SK-N-MC (cell line): ENCODE measurements around the gene IPP.
"Not testable (repeated sequence)": the region's sequence is repeated elsewhere in the genome, so short reads cannot be mapped to it uniquely, and the experiment has no call there.

Source experiments
- DNase-seq: peaks from one replicate; pipeline ENCODE4 v3.0.0-alpha.2; 2011; ENCODE audit warnings: low read depth, low spot score
- H3K27ac ChIP-seq: fragments of 200-600 bp; sonication (generic); 2 replicates; pipeline ENCODE4 v1.5.1; 2016; ENCODE audit warnings: mixed run types
- H3K36me3 ChIP-seq: fragments of 200-600 bp; sonication (generic); 2 replicates; pipeline ENCODE4 v1.6.1; 2017; ENCODE audit warnings: antibody characterized with exemption, low read length, mixed read lengths; ENCODE audit not compliant: insufficient read depth
- H3K4me3 ChIP-seq: fragments of 200-600 bp; sonication (generic); 2 replicates; pipeline ENCODE4 v1.5.1; 2016
- H3K9ac ChIP-seq: fragments of 200-600 bp; sonication (generic); 2 replicates; pipeline ENCODE4 v1.8.0; 2017; ENCODE audit warnings: mixed run types, mixed read lengths; ENCODE audit not compliant: insufficient read length
- H3K9me3 ChIP-seq: fragments of 200-600 bp; sonication (generic); 2 replicates; pipeline ENCODE4 v1.6.1; 2017; ENCODE audit warnings: low read depth, mild to moderate bottlenecking, antibody characterized with exemption, low read length, moderate library complexity, mixed read lengths
- EZH2 ChIP-seq: fragments of 200-600 bp; sonication (generic); IDR thresholded peaks from one replicate; pipeline ENCODE4 v1.6.1; 2017; ENCODE audit warnings: antibody characterized with exemption
- FOXP2 ChIP-seq: optimal IDR thresholded peaks from 2 replicates; pipeline ENCODE3; 2011; ENCODE audit warnings: mild to moderate bottlenecking, moderate library complexity; ENCODE audit not compliant: insufficient read depth; ENCODE audit errors: extremely low read length, control extremely low read depth
- POLR2AphosphoS5 ChIP-seq: IDR thresholded peaks from 2 replicates; pipeline ENCODE4 v1.6.1; 2012; ENCODE audit warnings: mild to moderate bottlenecking, low read depth, low read length, borderline replicate concordance

Gene IPP

DNA sequence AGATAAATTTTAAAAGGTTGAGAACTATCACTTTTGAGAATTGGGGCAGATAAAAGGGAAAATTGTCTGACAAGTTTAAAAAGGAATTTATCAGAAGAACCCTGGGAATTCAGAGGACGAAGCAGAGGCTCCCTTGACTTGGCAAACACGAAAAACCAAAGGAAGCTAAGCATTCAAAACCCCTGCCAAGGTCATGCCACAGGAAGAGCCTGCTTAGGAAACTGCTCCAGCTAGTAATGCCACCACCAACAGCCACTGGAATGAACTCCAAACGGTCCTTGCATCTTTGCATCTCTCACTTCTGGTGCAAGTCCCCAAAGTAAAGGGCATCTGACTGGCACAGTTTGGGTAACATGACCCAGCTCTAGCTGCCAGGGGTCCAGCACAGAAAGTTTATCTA is 71.3 kb downstream of the IPP start:
- Histone ChIP-seq H3K9ac (no peak overlapping the region), H3K36me3 (peaks cover 16% of the 10 kb centered on the region), H3K4me3 (no peak overlapping the region), H3K9me3 (no peaks in the 10 kb centered on the region), H3K27ac (no peak overlapping the region)
- TF ChIP-seq FOXP2, result no peak
- no peak for TF ChIP-seq EZH2
- no peak for TF ChIP-seq POLR2AphosphoS5
- DNase-seq, result no peak

DNA sequence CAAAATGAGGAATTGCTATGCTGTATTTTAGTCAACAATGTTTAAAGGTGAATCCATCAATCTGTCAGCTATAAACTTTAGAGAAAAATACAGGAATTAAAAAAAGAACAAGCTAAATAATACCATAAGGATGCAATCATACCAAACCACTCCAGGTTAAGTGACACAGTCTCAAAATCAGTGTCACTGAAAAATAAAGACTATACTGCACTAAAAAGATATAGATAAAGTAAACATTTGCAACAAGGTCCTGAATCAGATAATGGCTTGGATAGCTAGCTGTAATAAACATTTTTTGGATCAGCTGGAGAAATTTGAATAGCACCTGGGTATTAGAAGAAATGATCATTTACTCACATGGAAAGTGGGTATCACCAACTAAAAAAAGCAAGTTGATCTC is 72.0 kb downstream of the IPP start:
- peak overlapping the region; percentile 15; the same call in 1 of the 2 replicates for H3K27ac ChIP-seq
- H3K36me3 ChIP-seq, result peaks cover 16% of the 10 kb centered on the region
- no peak overlapping the region for H3K4me3 ChIP-seq
- no peak overlapping the region for H3K9ac ChIP-seq
- H3K9me3 ChIP-seq, result no peaks in the 10 kb centered on the region
- TF ChIP-seq POLR2AphosphoS5, result no peak
- no peak for TF ChIP-seq FOXP2
- no peak for TF ChIP-seq EZH2
- no peak for DNase-seq

DNA sequence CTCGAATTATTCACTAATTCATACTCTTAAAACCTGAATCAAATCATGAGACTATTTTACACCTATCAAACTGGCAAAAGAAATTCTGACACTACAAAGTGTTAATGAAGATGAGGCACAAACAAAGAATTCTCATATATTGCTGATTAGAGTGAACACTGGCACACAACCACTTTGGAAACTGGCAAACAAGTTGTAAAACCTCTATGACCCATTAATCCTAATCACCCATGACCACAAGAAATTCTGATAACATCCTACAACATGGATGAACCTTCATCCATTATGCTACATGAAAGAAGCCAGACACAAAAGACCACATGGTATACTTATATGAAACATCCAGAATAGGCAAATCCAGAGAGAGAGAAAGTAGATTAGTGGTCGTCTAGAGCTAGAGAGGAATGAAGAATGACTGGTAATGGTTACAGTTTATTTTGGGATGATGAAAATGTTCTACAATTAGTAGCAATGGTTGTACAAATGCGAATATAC is 72.7 kb downstream of the IPP start:
- TF ChIP-seq FOXP2, result no peak
- TF ChIP-seq POLR2AphosphoS5, result no peak
- TF ChIP-seq EZH2, result no peak
- Histone ChIP-seq H3K36me3 (peaks cover 16% of the 10 kb centered on the region), H3K27ac (peak overlapping the region; percentile 15; the same call in 1 of the 2 replicates), H3K4me3 (no peak overlapping the region), H3K9me3 (no peaks in the 10 kb centered on the region), H3K9ac (no peak overlapping the region)
- DNase-seq, result no peak

GRCh38 chr1:45676553-45676952 is 73.9 kb downstream of the IPP start:
- peaks cover 16% of the 10 kb centered on the region for H3K36me3 ChIP-seq
- H3K9me3 ChIP-seq, H3K4me3 ChIP-seq, DNase-seq, H3K27ac ChIP-seq, H3K9ac ChIP-seq: not testable (repeated sequence)

GRCh38 chr1:45674478-45674877 is 76.0 kb downstream of the IPP start:
- Histone ChIP-seq H3K27ac (no peak overlapping the region), H3K4me3 (no peak overlapping the region), H3K9me3 (no peaks in the 10 kb centered on the region), H3K36me3 (peaks cover 14% of the 10 kb centered on the region), H3K9ac (no peak overlapping the region)
- no peak for DNase-seq
- no peak for TF ChIP-seq EZH2
- no peak for TF ChIP-seq FOXP2
- TF ChIP-seq POLR2AphosphoS5, result no peak

DNA sequence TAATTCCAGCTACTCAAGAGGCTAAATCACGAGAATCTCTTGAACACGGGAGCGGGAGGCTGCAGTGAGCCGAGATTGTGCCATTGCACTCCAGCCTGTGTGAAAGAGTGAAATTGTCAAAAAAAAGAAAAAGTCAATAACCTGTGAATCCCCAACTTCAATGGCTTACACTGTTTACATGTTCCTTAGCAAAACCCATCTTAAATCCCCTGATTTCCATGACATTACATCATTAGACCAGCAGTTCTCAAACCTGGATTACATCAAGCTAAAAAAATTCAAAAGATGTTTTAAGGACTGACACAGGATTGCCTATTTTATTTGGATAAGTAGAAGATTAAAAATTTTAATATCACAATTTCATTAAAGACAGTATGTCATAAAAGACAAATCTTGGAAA is 76.5 kb downstream of the IPP start:
- Histone ChIP-seq H3K9me3 (no peaks in the 10 kb centered on the region), H3K4me3 (no peak overlapping the region), H3K27ac (no peak overlapping the region), H3K36me3 (peaks cover 14% of the 10 kb centered on the region), H3K9ac (no peak overlapping the region)
- no peak for TF ChIP-seq EZH2
- no peak for TF ChIP-seq POLR2AphosphoS5
- TF ChIP-seq FOXP2, result no peak
- no peak for DNase-seq

DNA sequence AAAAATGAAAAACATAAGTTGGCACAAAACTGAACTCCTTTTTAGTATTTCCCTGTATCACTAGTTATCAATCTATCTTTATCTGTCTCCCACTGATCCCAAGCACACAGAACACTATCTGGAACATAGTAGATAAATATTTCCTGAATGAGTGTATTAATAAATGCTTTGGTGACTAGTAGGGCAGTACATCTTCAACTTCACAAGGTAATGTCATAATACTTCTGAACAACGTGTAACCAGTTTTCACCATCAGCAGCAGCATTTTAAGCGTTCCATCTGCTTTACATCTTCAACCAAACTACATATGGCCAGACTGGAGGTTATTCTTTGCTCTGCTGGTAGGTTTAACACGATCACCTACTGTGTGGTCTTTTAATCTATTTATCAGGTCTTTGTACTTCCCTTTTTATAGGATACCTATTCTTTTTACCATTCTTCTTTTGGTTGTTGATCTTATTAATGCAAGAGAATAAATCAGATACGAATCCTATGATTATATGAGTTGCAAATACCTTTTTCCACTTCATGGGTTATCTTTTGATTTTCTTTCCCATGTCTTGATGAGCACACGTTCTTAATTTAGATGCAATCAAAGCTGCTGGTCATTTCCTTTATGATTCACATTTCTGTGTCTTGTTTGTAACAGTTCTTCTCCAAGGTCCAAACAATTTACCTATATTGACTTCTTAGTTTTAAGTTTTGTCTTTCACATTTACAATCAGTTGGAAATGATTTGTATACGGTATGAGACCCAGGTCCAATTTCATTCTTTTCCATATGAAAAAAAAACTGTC is 80.4 kb downstream of the IPP start:
- Histone ChIP-seq H3K4me3 (no peak overlapping the region), H3K9me3 (no peaks in the 10 kb centered on the region), H3K36me3 (peaks cover 13% of the 10 kb centered on the region), H3K27ac (no peak overlapping the region), H3K9ac (no peak overlapping the region)
- TF ChIP-seq FOXP2, result no peak
- TF ChIP-seq POLR2AphosphoS5, result no peak
- TF ChIP-seq EZH2, result no peak
- no peak for DNase-seq

- Histone ChIP-seq H3K36me3 (peaks cover 10% of the 10 kb centered on the region), H3K9ac (no peak overlapping the region), H3K27ac (no peak overlapping the region), H3K4me3 (no peak overlapping the region), H3K9me3 (no peaks in the 10 kb centered on the region)
- TF ChIP-seq EZH2 (no peak), FOXP2 (no peak), POLR2AphosphoS5 (no peak)
- DNase-seq, result no peak
Observed at GRCh38 chr1:45669379-45669778, 81.1 kb downstream of the IPP start.

DNA sequence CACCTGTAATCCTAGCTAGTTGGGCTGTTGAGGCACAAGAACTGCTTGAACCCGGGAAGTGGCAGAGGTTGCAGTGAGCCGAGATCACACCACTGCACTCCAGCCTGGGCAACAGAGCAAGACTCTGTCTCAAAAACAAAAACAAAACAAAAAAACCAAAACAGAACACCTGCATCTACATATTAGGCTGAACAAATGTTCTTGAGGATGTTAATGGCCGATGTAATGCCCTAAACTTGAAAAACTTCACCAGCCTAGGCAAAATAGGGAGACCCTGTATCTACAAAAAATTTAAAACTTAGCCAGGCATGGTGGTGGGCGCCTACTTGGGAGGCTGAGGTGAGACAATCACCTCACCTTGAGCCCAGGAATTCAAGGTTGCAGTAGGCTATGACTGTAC is 81.9 kb downstream of the IPP start:
- H3K27ac ChIP-seq, result no peak overlapping the region
- DNase-seq, result no peak
- H3K4me3 ChIP-seq, result no peak overlapping the region
- no peak overlapping the region for H3K9ac ChIP-seq
- TF ChIP-seq EZH2 (no peak), FOXP2 (no peak), POLR2AphosphoS5 (no peak)
- no peaks in the 10 kb centered on the region for H3K9me3 ChIP-seq
- H3K36me3 ChIP-seq, result peaks cover 8% of the 10 kb centered on the region
